ENCODE measurements around the gene SPTB. TPM values are rescaled to one million over a fixed set of nuclear protein-coding genes. Genes with fewer than 3 reads are reported as not detected.

The SPTB gene
- total RNA-seq, 1 donor from 2014 or later, result 0.04 TPM

DNA sequence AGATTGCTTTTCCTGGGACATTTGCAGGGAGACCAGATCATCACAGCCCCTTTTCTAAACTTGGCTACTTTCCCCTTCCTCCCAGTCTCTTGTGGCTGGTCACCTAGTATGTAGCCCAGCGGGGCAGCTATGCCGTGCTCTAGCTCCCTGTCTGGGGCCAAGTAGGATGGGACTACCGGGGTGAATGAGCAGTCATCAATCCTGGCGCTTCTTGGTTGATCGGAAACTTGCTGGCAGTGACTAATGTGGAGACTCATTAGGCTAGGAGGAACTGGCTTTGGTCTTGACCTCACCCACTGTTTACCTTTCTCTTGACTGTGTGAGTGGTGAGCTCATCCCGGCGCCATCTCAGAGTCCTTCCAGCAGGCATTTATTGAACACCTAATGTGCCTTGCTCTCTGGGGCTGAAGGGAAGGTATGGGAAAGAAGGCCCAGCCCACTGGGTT is 159.6 kb downstream of the SPTB start:
- Mint-ChIP-seq H3K27ac (no peak overlapping the region), H3K4me3 (no peak overlapping the region), H3K36me3 (ENCODE audit: low read depth) (no peaks in the 10 kb centered on the region), H3K9me3 (peaks cover under 1% of the 10 kb centered on the region), H3K27me3 (peaks cover 22% of the 10 kb centered on the region), H3K4me1 (no peaks in the 10 kb centered on the region)
- ChIA-PET POLR2A (no interaction called here), CTCF (no interaction called here)
- intact Hi-C loops (cut with micrococcal nuclease), result no loop called here
- no peak for DNase-seq
- ATAC-seq (ENCODE audit: low read depth), result no peak
- TF ChIP-seq, protein P1, sequence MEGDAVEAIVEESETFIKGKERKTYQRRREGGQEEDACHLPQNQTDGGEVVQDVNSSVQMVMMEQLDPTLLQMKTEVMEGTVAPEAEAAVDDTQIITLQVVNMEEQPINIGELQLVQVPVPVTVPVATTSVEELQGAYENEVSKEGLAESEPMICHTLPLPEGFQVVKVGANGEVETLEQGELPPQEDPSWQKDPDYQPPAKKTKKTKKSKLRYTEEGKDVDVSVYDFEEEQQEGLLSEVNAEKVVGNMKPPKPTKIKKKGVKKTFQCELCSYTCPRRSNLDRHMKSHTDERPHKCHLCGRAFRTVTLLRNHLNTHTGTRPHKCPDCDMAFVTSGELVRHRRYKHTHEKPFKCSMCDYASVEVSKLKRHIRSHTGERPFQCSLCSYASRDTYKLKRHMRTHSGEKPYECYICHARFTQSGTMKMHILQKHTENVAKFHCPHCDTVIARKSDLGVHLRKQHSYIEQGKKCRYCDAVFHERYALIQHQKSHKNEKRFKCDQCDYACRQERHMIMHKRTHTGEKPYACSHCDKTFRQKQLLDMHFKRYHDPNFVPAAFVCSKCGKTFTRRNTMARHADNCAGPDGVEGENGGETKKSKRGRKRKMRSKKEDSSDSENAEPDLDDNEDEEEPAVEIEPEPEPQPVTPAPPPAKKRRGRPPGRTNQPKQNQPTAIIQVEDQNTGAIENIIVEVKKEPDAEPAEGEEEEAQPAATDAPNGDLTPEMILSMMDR (IDR thresholded peaks at IDR 0.05), result no peak

DNA sequence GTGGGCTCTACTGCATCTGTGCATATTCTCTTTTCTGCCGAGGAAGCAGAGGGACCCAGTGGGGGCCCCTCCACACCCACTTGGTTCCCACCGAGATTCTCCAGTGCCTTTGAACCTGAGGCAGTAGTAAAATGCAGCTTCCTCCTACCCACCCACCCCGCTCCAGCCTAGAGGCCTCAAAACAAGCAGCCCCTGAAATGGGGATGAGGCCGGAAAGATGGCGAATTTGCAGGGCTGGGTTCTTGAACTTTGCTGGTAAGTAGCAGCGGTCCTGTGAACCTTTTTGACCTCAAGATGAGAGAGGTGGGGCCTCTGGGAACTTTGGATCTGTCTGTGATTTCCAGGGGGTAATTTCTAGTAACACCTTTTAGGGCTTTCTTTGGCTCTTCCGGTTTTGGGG is 160.1 kb downstream of the SPTB start:
- Mint-ChIP-seq H3K4me1 (no peaks in the 10 kb centered on the region), H3K9me3 (peaks cover 3% of the 10 kb centered on the region), H3K36me3 (ENCODE audit: low read depth) (no peaks in the 10 kb centered on the region), H3K4me3 (no peak overlapping the region), H3K27me3 (peaks cover 25% of the 10 kb centered on the region), H3K27ac (no peak overlapping the region)
- TF ChIP-seq, protein P1 (IDR thresholded peaks at IDR 0.05), result no peak
- DNase-seq (no peak), ATAC-seq (ENCODE audit: low read depth) (no peak)
- ChIA-PET CTCF (no interaction called here), POLR2A (no interaction called here)
- intact Hi-C loops (cut with micrococcal nuclease), result no loop called here

DNA sequence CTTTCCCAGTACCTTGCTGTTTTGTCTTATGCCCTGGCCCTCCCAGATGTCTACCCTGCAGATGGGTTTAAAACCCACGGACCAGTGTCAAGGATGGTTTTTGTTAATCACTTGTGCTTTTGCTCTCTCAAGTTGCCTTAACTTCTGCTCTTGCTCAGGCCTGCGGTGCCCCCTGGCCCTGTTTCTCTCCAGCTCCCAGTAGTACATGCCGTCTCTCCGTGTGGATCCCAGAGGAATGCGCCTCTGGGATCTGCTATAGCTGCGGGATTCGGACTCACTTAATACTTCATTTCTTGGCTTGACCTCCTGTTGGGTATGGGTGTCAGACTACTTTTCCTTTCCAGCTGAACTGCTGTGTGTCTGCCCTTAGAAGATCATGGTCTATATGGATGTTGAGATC is 160.9 kb downstream of the SPTB start:
- intact Hi-C loops (cut with micrococcal nuclease), result no loop called here
- Mint-ChIP-seq H3K27ac (no peak overlapping the region), H3K27me3 (peaks cover 22% of the 10 kb centered on the region), H3K9me3 (peaks cover 6% of the 10 kb centered on the region), H3K36me3 (ENCODE audit: low read depth) (no peaks in the 10 kb centered on the region), H3K4me3 (no peak overlapping the region), H3K4me1 (no peaks in the 10 kb centered on the region)
- CTCF ChIA-PET, result no interaction called here
- DNase-seq (no peak), ATAC-seq (ENCODE audit: low read depth) (no peak)
- TF ChIP-seq, protein P1 (IDR thresholded peaks at IDR 0.05), result no peak
- POLR2A ChIA-PET, result no interaction called here

DNA sequence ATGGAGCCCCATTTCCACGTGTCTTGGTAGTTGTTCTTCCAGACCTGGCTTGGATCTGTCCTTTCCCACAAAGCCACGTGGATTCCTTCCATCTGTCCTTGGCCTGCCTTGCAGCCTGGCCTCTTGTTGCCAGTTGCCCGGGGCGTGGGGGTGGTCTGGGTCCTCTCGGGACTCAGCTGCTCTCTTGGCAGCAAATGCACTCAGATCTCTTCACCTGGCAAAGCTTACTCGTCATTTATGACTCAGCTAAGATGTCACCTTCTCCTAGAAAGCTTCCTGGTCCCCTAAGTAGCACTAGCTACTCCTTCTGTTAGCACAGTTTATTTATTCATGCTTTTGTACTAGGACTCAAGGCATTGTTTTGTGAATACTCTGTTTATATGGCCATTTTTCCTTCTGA is 161.8 kb downstream of the SPTB start:
- peaks cover 13% of the 10 kb centered on the region for H3K9me3 Mint-ChIP-seq
- H3K27ac Mint-ChIP-seq, result no peak overlapping the region
- ATAC-seq (ENCODE audit: low read depth) (no peak), DNase-seq (no peak)
- no peaks in the 10 kb centered on the region for H3K4me1 Mint-ChIP-seq
- H3K4me3 Mint-ChIP-seq, result no peak overlapping the region
- POLR2A ChIA-PET, result no interaction called here
- CTCF ChIA-PET, result no interaction called here
- peaks cover 29% of the 10 kb centered on the region for H3K27me3 Mint-ChIP-seq
- peaks cover 2% of the 10 kb centered on the region for H3K36me3 Mint-ChIP-seq (ENCODE audit: low read depth)
- intact Hi-C loops (cut with micrococcal nuclease), result no loop called here
- TF ChIP-seq, protein P1 (IDR thresholded peaks at IDR 0.05), result no peak

DNA sequence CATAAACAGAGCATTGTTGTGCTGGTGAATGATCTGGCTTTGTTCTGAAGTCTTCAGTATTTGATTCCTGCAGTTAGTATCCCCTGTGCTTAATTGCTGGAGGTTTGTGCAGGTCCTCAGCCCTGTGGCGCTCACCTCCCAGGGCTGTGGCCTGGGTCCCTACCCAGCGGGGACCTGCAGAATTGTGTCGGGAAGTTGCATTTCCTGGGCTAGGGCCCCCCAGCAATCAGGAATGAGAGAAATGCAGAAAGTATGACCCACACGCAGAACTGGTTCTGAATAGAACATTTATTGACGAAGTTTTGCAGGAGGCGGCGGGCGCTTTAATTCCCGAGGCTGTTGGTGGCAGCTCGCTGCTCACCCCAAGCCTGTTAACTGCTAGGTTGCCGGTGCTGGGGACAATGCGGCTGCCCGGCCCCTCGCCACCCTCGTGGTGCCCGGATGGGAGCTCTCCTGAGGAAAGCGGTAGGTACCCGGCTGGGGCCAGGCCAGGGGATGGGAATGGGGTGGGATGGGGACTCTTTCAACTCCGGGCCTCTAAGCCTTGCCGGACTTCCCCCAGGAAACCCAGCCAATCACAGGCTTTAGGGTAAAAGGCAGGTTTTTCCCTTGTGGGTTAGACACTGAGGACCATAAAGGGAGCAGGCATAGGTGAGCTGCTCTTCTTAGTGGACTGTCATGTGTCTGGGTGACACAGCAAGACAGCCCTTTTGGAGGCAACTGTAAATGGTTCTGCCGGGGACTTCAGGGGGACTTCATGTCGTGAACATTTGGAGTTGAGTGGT is 163.9 kb downstream of the SPTB start:
- Mint-ChIP-seq H3K4me3 (no peak overlapping the region), H3K36me3 (ENCODE audit: low read depth) (peaks cover 2% of the 10 kb centered on the region), H3K4me1 (no peaks in the 10 kb centered on the region), H3K27ac (no peak overlapping the region), H3K27me3 (peaks cover 33% of the 10 kb centered on the region), H3K9me3 (peaks cover 18% of the 10 kb centered on the region)
- TF ChIP-seq, protein P1 (IDR thresholded peaks at IDR 0.05), result no peak
- ATAC-seq (ENCODE audit: low read depth) (no peak), DNase-seq (no peak)
- CTCF ChIA-PET, result no interaction called here
- intact Hi-C loops (cut with micrococcal nuclease), result no loop called here
- POLR2A ChIA-PET, result no interaction called here

Measured in activated B cell treated with CpG ODN at 0.5 μM for 24 hours (primary cell).